Measurements from ENCODE around the gene CCP110. TPM values are rescaled to one million over a fixed set of nuclear protein-coding genes. Genes with fewer than 3 reads are reported as not detected.

CCP110 gene
- polyA plus RNA-seq, result 1 to 10 TPM; 3.3 to 3.4 TPM

- peaks cover 0 to 2% of the 10 kb centered on the region in 2 donors for H3K4me1 ChIP-seq (ENCODE audit: control insufficient read depth in 2 of 2, insufficient read depth in 2 of 2, low read length in 1 of 2)
- H3K4me3 ChIP-seq (ENCODE audit: low read depth in 1 of 2, low read length in 2 of 2), result peak within 1 kb of the TSS; percentile 93 to 98
- H3K9me3 ChIP-seq (ENCODE audit: control insufficient read depth in 2 of 2, insufficient read depth in 1 of 2, low read depth in 1 of 2, low read length in 1 of 2), result no peaks in the 10 kb centered on the region
- H3K27me3 ChIP-seq (ENCODE audit: control insufficient read depth in 1 of 2, insufficient read depth in 2 of 2, low read length in 2 of 2), result no peaks in the 10 kb centered on the region
- 1 to 2% methylated on average over 47 to 51 of the region's 51 CpGs for WGBS, 2 donors
- peak within 1 kb of the TSS; percentile 66 to 78 for H3K27ac ChIP-seq (ENCODE audit: low read depth in 2 of 2, low read length in 1 of 2)
- H3K36me3 ChIP-seq (ENCODE audit: control insufficient read depth in 2 of 2, insufficient read depth in 2 of 2, low read length in 1 of 2), result peaks cover 0 to 3% of the 10 kb centered on the region in 2 donors
These were observed at the start of gene CCP110 for GRCh38 chr16:19523559-19524355. CCP110 (plus strand) TSS chr16:19523942; CDS start chr16:19527882, 3,940 bp downstream.

GRCh38 chr16:19474617-19475016, 49.1 kb upstream of the CCP110 start:
- 84 to 85% methylated on average over 5 of the region's 5 CpGs for WGBS, 2 donors
- Histone ChIP-seq H3K36me3 (ENCODE audit: control insufficient read depth in 2 of 2, insufficient read depth in 2 of 2, low read length in 1 of 2) (no peaks in the 10 kb centered on the region), H3K4me3 (ENCODE audit: low read depth in 1 of 2, low read length in 2 of 2) (no peak overlapping the region), H3K27ac (ENCODE audit: low read depth in 2 of 2, low read length in 1 of 2) (no peak overlapping the region), H3K27me3 (ENCODE audit: control insufficient read depth in 1 of 2, insufficient read depth in 2 of 2, low read length in 2 of 2) (no peaks in the 10 kb centered on the region), H3K9me3 (ENCODE audit: control insufficient read depth in 2 of 2, insufficient read depth in 1 of 2, low read depth in 1 of 2, low read length in 1 of 2) (no peaks in the 10 kb centered on the region), H3K4me1 (ENCODE audit: control insufficient read depth in 2 of 2, insufficient read depth in 2 of 2, low read length in 1 of 2) (no peaks in the 10 kb centered on the region)

- Histone ChIP-seq H3K27ac (ENCODE audit: low read depth in 2 of 2, low read length in 1 of 2) (no peak overlapping the region), H3K4me3 (ENCODE audit: low read depth in 1 of 2, low read length in 2 of 2) (no peak overlapping the region), H3K4me1 (ENCODE audit: control insufficient read depth in 2 of 2, insufficient read depth in 2 of 2, low read length in 1 of 2) (no peaks in the 10 kb centered on the region), H3K9me3 (ENCODE audit: control insufficient read depth in 2 of 2, insufficient read depth in 1 of 2, low read depth in 1 of 2, low read length in 1 of 2) (no peaks in the 10 kb centered on the region), H3K27me3 (ENCODE audit: control insufficient read depth in 1 of 2, insufficient read depth in 2 of 2, low read length in 2 of 2) (no peaks in the 10 kb centered on the region), H3K36me3 (ENCODE audit: control insufficient read depth in 2 of 2, insufficient read depth in 2 of 2, low read length in 1 of 2) (no peaks in the 10 kb centered on the region)
- WGBS, 2 donors, result 85 to 94% methylated on average over 1 of the region's 1 CpG
These were observed 45.2 kb upstream of the CCP110 start for GRCh38 chr16:19478505-19478904.

GRCh38 chr16:19479302-19479721, 44.4 kb upstream of the CCP110 start:
- Histone ChIP-seq H3K36me3 (ENCODE audit: control insufficient read depth in 2 of 2, insufficient read depth in 2 of 2, low read length in 1 of 2) (no peaks in the 10 kb centered on the region), H3K4me1 (ENCODE audit: control insufficient read depth in 2 of 2, insufficient read depth in 2 of 2, low read length in 1 of 2) (no peaks in the 10 kb centered on the region), H3K9me3 (ENCODE audit: control insufficient read depth in 2 of 2, insufficient read depth in 1 of 2, low read depth in 1 of 2, low read length in 1 of 2) (no peaks in the 10 kb centered on the region), H3K27me3 (ENCODE audit: control insufficient read depth in 1 of 2, insufficient read depth in 2 of 2, low read length in 2 of 2) (no peaks in the 10 kb centered on the region), H3K4me3 (ENCODE audit: low read depth in 1 of 2, low read length in 2 of 2) (no peak overlapping the region), H3K27ac (ENCODE audit: low read depth in 2 of 2, low read length in 1 of 2) (no peak overlapping the region)
- 85 to 87% methylated on average over 3 of the region's 3 CpGs for WGBS, 2 donors

GRCh38 chr16:19481296-19481695, 42.4 kb upstream of the CCP110 start:
- H3K36me3 ChIP-seq (ENCODE audit: control insufficient read depth in 2 of 2, insufficient read depth in 2 of 2, low read length in 1 of 2), result no peaks in the 10 kb centered on the region
- H3K4me3 ChIP-seq (ENCODE audit: low read depth in 1 of 2, low read length in 2 of 2), result no peak overlapping the region
- no peaks in the 10 kb centered on the region for H3K4me1 ChIP-seq (ENCODE audit: control insufficient read depth in 2 of 2, insufficient read depth in 2 of 2, low read length in 1 of 2)
- no peaks in the 10 kb centered on the region for H3K27me3 ChIP-seq (ENCODE audit: control insufficient read depth in 1 of 2, insufficient read depth in 2 of 2, low read length in 2 of 2)
- 83 to 84% methylated on average over 2 of the region's 2 CpGs for WGBS, 2 donors
- H3K9me3 ChIP-seq (ENCODE audit: control insufficient read depth in 2 of 2, insufficient read depth in 1 of 2, low read depth in 1 of 2, low read length in 1 of 2), result no peaks in the 10 kb centered on the region
- H3K27ac ChIP-seq (ENCODE audit: low read depth in 2 of 2, low read length in 1 of 2), result no peak overlapping the region

- Histone ChIP-seq H3K36me3 (ENCODE audit: control insufficient read depth in 2 of 2, insufficient read depth in 2 of 2, low read length in 1 of 2) (no peaks in the 10 kb centered on the region), H3K4me3 (ENCODE audit: low read depth in 1 of 2, low read length in 2 of 2) (no peak overlapping the region), H3K27me3 (ENCODE audit: control insufficient read depth in 1 of 2, insufficient read depth in 2 of 2, low read length in 2 of 2) (no peaks in the 10 kb centered on the region), H3K9me3 (ENCODE audit: control insufficient read depth in 2 of 2, insufficient read depth in 1 of 2, low read depth in 1 of 2, low read length in 1 of 2) (no peaks in the 10 kb centered on the region), H3K27ac (ENCODE audit: low read depth in 2 of 2, low read length in 1 of 2) (no peak overlapping the region), H3K4me1 (ENCODE audit: control insufficient read depth in 2 of 2, insufficient read depth in 2 of 2, low read length in 1 of 2) (no peaks in the 10 kb centered on the region)
- 89 to 93% methylated on average over 5 of the region's 5 CpGs for WGBS, 2 donors
These were observed 42.0 kb upstream of the CCP110 start for GRCh38 chr16:19481769-19482168.

- peaks cover 0 to 3% of the 10 kb centered on the region in 2 donors for H3K4me1 ChIP-seq (ENCODE audit: control insufficient read depth in 2 of 2, insufficient read depth in 2 of 2, low read length in 1 of 2)
- no peak overlapping the region for H3K4me3 ChIP-seq (ENCODE audit: low read depth in 1 of 2, low read length in 2 of 2)
- no peaks in the 10 kb centered on the region for H3K9me3 ChIP-seq (ENCODE audit: control insufficient read depth in 2 of 2, insufficient read depth in 1 of 2, low read depth in 1 of 2, low read length in 1 of 2)
- no peak overlapping the region for H3K27ac ChIP-seq (ENCODE audit: low read depth in 2 of 2, low read length in 1 of 2)
- WGBS, 2 donors, result 71 to 82% methylated on average over 1 of the region's 1 CpG
- H3K36me3 ChIP-seq (ENCODE audit: control insufficient read depth in 2 of 2, insufficient read depth in 2 of 2, low read length in 1 of 2), result no peaks in the 10 kb centered on the region
- no peaks in the 10 kb centered on the region for H3K27me3 ChIP-seq (ENCODE audit: control insufficient read depth in 1 of 2, insufficient read depth in 2 of 2, low read length in 2 of 2)
These were observed 41.5 kb upstream of the CCP110 start for GRCh38 chr16:19482291-19482690.

GRCh38 chr16:19484096-19484495, 39.6 kb upstream of the CCP110 start:
- Histone ChIP-seq H3K27ac (ENCODE audit: low read depth in 2 of 2, low read length in 1 of 2) (no peak overlapping the region), H3K9me3 (ENCODE audit: control insufficient read depth in 2 of 2, insufficient read depth in 1 of 2, low read depth in 1 of 2, low read length in 1 of 2) (no peaks in the 10 kb centered on the region), H3K27me3 (ENCODE audit: control insufficient read depth in 1 of 2, insufficient read depth in 2 of 2, low read length in 2 of 2) (no peaks in the 10 kb centered on the region), H3K36me3 (ENCODE audit: control insufficient read depth in 2 of 2, insufficient read depth in 2 of 2, low read length in 1 of 2) (no peaks in the 10 kb centered on the region), H3K4me3 (ENCODE audit: low read depth in 1 of 2, low read length in 2 of 2) (no peak overlapping the region), H3K4me1 (ENCODE audit: control insufficient read depth in 2 of 2, insufficient read depth in 2 of 2, low read length in 1 of 2) (peaks cover 0 to 6% of the 10 kb centered on the region in 2 donors)
- WGBS, 2 donors, result 50 to 71% methylated on average over 3 of the region's 3 CpGs

- 93% methylated on average over 5 of the region's 5 CpGs for WGBS, 2 donors
- peaks cover 0 to 6% of the 10 kb centered on the region in 2 donors for H3K4me1 ChIP-seq (ENCODE audit: control insufficient read depth in 2 of 2, insufficient read depth in 2 of 2, low read length in 1 of 2)
- no peaks in the 10 kb centered on the region for H3K27me3 ChIP-seq (ENCODE audit: control insufficient read depth in 1 of 2, insufficient read depth in 2 of 2, low read length in 2 of 2)
- no peak overlapping the region for H3K4me3 ChIP-seq (ENCODE audit: low read depth in 1 of 2, low read length in 2 of 2)
- no peaks in the 10 kb centered on the region for H3K9me3 ChIP-seq (ENCODE audit: control insufficient read depth in 2 of 2, insufficient read depth in 1 of 2, low read depth in 1 of 2, low read length in 1 of 2)
- H3K36me3 ChIP-seq (ENCODE audit: control insufficient read depth in 2 of 2, insufficient read depth in 2 of 2, low read length in 1 of 2), result no peaks in the 10 kb centered on the region
- H3K27ac ChIP-seq (ENCODE audit: low read depth in 2 of 2, low read length in 1 of 2), result no peak overlapping the region
These were observed 38.1 kb upstream of the CCP110 start for GRCh38 chr16:19485611-19486010.

- no peak overlapping the region for H3K4me3 ChIP-seq (ENCODE audit: low read depth in 1 of 2, low read length in 2 of 2)
- H3K9me3 ChIP-seq (ENCODE audit: control insufficient read depth in 2 of 2, insufficient read depth in 1 of 2, low read depth in 1 of 2, low read length in 1 of 2), result no peaks in the 10 kb centered on the region
- WGBS, 2 donors, result 83 to 92% methylated on average over 4 of the region's 4 CpGs
- H3K4me1 ChIP-seq (ENCODE audit: control insufficient read depth in 2 of 2, insufficient read depth in 2 of 2, low read length in 1 of 2), result peaks cover 0 to 6% of the 10 kb centered on the region in 2 donors
- H3K36me3 ChIP-seq (ENCODE audit: control insufficient read depth in 2 of 2, insufficient read depth in 2 of 2, low read length in 1 of 2), result no peaks in the 10 kb centered on the region
- H3K27me3 ChIP-seq (ENCODE audit: control insufficient read depth in 1 of 2, insufficient read depth in 2 of 2, low read length in 2 of 2), result no peaks in the 10 kb centered on the region
- H3K27ac ChIP-seq (ENCODE audit: low read depth in 2 of 2, low read length in 1 of 2), result no peak overlapping the region
These were observed 37.7 kb upstream of the CCP110 start for GRCh38 chr16:19486051-19486450.

All from esophagus (tissue), 2 donors.